HUES64 (cell line): Measurements from ENCODE around the gene CENPL.
"Not testable (repeated sequence)": the region's sequence is repeated elsewhere in the genome, so short reads cannot be mapped to it uniquely, and the experiment has no call there.

Source experiments
- H3K27ac ChIP-seq: 2 replicates; pipeline ENCODE4 v1.7.0; 2013; ENCODE audit warnings: low read depth, low read length, inconsistent platforms
- H3K27me3 ChIP-seq: 2 replicates; pipeline ENCODE4 v1.6.1; 2013; ENCODE audit warnings: mild to moderate bottlenecking, low read length; ENCODE audit not compliant: insufficient read depth
- H3K36me3 ChIP-seq: 2 replicates; pipeline ENCODE4 v1.6.1; 2013; ENCODE audit warnings: mild to moderate bottlenecking, low read length; ENCODE audit not compliant: insufficient read depth
- H3K4me1 ChIP-seq: 2 replicates; pipeline ENCODE4 v1.6.1; 2013; ENCODE audit warnings: mild to moderate bottlenecking, low read length, moderate library complexity; ENCODE audit not compliant: insufficient read depth
- H3K4me3 ChIP-seq: 2 replicates; pipeline ENCODE4 v1.5.1; 2013; ENCODE audit warnings: mild to moderate bottlenecking, low read length, moderate library complexity
- H3K9ac ChIP-seq: 2 replicates; pipeline ENCODE4 v1.6.1; 2013; ENCODE audit warnings: mild to moderate bottlenecking, low read depth, low read length
- H3K9me3 ChIP-seq: 2 replicates; pipeline ENCODE4 v1.6.1; 2013; ENCODE audit warnings: low read depth, low read length; ENCODE audit not compliant: insufficient read depth
- WGBS: fragments of 150-250, 120-280 bp; methylation state at CpG from one replicate; pipeline ENCODE4 v1.1.7; 2013; ENCODE audit warnings: missing lambda C conversion rate; 5-methylcytosine and 5-hydroxymethylcytosine counted together

CENPL gene

GRCh38 chr1:173789841-173790240, 34.8 kb downstream of the CENPL start:
- no peaks in the 10 kb centered on the region for H3K9me3 ChIP-seq
- no peak overlapping the region for H3K27ac ChIP-seq
- H3K4me3 ChIP-seq = no peak overlapping the region
- H3K27me3 ChIP-seq = no peaks in the 10 kb centered on the region
- H3K9ac ChIP-seq = no peak overlapping the region
- H3K36me3 ChIP-seq = peaks cover 26% of the 10 kb centered on the region
- H3K4me1 ChIP-seq = no peaks in the 10 kb centered on the region
- WGBS = 100% methylated on average over 2 of the region's 2 CpGs

- H3K4me3 ChIP-seq = no peak overlapping the region
- no peaks in the 10 kb centered on the region for H3K4me1 ChIP-seq
- H3K9me3 ChIP-seq = no peaks in the 10 kb centered on the region
- 100% methylated on average over 6 of the region's 7 CpGs for WGBS
- no peak overlapping the region for H3K9ac ChIP-seq
- no peak overlapping the region for H3K27ac ChIP-seq
- peaks cover 48% of the 10 kb centered on the region for H3K36me3 ChIP-seq
- H3K27me3 ChIP-seq = no peaks in the 10 kb centered on the region
Observed at GRCh38 chr1:173784997-173785396, 39.7 kb downstream of the CENPL start.

GRCh38 chr1:173779936-173780335, 44.7 kb downstream of the CENPL start:
- H3K9ac ChIP-seq = no peak overlapping the region
- H3K9me3 ChIP-seq = no peaks in the 10 kb centered on the region
- peaks cover 59% of the 10 kb centered on the region for H3K36me3 ChIP-seq
- WGBS = 97% methylated on average over 3 of the region's 4 CpGs
- no peaks in the 10 kb centered on the region for H3K4me1 ChIP-seq
- H3K27ac ChIP-seq = no peak overlapping the region
- no peak overlapping the region for H3K4me3 ChIP-seq
- no peaks in the 10 kb centered on the region for H3K27me3 ChIP-seq

DNA sequence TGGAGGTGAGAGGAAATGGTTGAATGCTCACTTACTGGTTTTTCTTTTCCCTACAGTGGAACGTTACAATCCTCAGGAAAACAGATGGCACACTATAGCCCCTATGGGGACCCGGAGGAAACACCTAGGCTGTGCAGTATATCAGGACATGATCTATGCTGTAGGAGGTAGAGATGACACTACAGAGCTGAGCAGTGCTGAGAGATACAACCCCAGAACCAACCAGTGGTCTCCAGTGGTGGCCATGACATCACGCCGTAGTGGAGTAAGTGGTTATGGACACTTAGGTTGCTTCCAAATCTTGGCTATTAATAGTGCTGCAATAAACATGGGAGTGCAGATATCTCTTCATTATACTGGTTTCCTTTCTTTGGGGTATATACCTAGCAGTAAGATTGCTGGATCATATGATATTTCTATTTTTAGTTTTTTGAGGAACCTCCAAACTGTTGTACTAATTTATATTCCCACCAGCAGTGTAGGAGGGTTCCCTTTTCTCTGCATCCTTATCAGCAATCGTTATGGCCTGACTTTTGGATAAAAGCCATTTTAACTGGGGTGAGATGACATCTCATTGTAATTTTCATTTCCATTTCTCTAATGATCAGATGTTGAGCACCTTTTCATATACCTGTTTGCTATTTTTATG, 49.0 kb downstream of the CENPL start:
- H3K4me1 ChIP-seq = no peaks in the 10 kb centered on the region
- H3K27me3 ChIP-seq = no peaks in the 10 kb centered on the region
- H3K9ac ChIP-seq = no peak overlapping the region
- H3K36me3 ChIP-seq = peaks cover 27% of the 10 kb centered on the region
- no peak overlapping the region for H3K27ac ChIP-seq
- WGBS = 97% methylated on average over 5 of the region's 5 CpGs
- H3K4me3 ChIP-seq = no peak overlapping the region
- H3K9me3 ChIP-seq = no peaks in the 10 kb centered on the region

GRCh38 chr1:173771560-173771959, 53.1 kb downstream of the CENPL start:
- H3K27me3 ChIP-seq = no peaks in the 10 kb centered on the region
- no peak overlapping the region for H3K9ac ChIP-seq
- H3K27ac ChIP-seq = no peak overlapping the region
- peaks cover 24% of the 10 kb centered on the region for H3K36me3 ChIP-seq
- no peaks in the 10 kb centered on the region for H3K4me1 ChIP-seq
- no peak overlapping the region for H3K4me3 ChIP-seq
- 100% methylated on average over 1 of the region's 1 CpG for WGBS
- no peaks in the 10 kb centered on the region for H3K9me3 ChIP-seq

DNA sequence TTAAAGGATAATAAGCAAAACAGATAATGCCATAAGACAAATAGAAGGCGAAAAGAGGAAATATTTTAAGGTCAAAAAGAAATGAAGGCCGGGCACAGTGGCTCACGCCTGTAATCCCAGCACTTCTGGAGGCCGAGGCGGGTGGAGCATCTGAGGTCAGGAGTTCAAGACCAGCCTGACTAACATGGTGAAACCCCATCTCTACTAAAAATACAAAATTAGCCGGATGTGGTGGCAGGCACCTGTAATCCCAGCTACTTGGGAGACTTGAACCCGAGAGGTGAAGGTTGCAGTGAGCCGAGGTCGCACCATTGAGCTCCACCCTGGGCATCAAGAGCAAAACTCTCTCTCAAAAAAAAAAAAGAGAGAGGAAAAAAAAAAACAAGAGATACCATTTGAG, 54.4 kb downstream of the CENPL start:
- not testable (repeated sequence) for H3K4me1 ChIP-seq
- peaks cover 15% of the 10 kb centered on the region for H3K36me3 ChIP-seq
- 95% methylated on average over 9 of the region's 9 CpGs for WGBS

GRCh38 chr1:173768827-173769226, 55.9 kb downstream of the CENPL start:
- Histone ChIP-seq H3K9me3 (peaks cover 7% of the 10 kb centered on the region), H3K27me3 (no peaks in the 10 kb centered on the region), H3K4me1 (no peaks in the 10 kb centered on the region), H3K9ac (no peak overlapping the region), H3K36me3 (peaks cover 10% of the 10 kb centered on the region; the same call in 1 of the 2 replicates), H3K27ac (no peak overlapping the region), H3K4me3 (no peak overlapping the region)
- 89% methylated on average over 3 of the region's 3 CpGs for WGBS

More for the DNA sequence above, 54.4 kb downstream of the CENPL start:
- H3K9me3 ChIP-seq, H3K27me3 ChIP-seq, H3K4me3 ChIP-seq, H3K27ac ChIP-seq, H3K9ac ChIP-seq: not testable (repeated sequence)

DNA sequence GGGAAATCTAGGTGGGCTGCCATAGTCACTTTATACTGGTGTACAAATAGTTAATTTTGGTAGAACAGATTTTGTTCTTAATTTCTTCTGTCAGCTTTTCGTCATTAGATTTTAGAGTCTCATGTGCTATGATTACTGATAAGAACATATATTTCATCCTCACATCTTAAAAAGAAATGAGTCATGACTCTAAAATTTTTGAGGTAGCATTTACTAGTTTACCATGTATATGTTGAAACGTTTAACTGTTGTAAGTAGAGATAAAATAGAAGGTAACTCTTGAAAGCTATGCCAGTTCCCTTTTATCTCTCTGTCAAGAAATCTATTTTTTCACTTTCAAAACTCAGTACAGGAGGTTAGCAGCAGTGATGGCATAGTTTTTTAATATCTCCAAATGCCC, 56.5 kb downstream of the CENPL start:
- H3K27me3 ChIP-seq = no peaks in the 10 kb centered on the region
- H3K9me3 ChIP-seq = peaks cover 11% of the 10 kb centered on the region
- 80% methylated on average over 1 of the region's 2 CpGs for WGBS
- no peak overlapping the region for H3K27ac ChIP-seq
- peaks cover 10% of the 10 kb centered on the region; the same call in 1 of the 2 replicates for H3K36me3 ChIP-seq
- H3K9ac ChIP-seq = no peak overlapping the region
- H3K4me3 ChIP-seq = no peak overlapping the region
- H3K4me1 ChIP-seq = no peaks in the 10 kb centered on the region

DNA sequence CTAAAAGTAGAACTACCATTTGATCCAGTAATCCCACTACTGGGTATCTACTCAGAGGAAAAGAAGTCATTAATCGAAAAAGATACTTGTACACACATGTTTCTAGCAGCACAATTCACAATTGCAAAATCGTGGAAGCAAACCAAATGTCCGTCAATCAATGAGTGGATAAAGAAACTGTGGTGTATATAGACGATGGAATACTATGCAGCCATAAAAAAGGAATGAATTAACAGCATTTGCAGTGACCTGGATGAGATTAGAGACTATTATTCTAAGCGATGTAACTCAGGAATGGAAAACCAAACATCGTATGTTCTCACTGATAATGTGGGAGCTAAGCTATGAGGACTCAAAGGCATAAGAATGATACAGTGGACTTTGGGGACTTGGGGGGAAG, 60.4 kb downstream of the CENPL start:
- Histone ChIP-seq H3K36me3 (peaks cover 12% of the 10 kb centered on the region), H3K9me3 (peaks cover 19% of the 10 kb centered on the region)
- not testable (repeated sequence) for H3K27me3 ChIP-seq, H3K27ac ChIP-seq, H3K9ac ChIP-seq, H3K4me1 ChIP-seq, H3K4me3 ChIP-seq
- WGBS = 96% methylated on average over 6 of the region's 6 CpGs

- H3K9ac ChIP-seq = no peak overlapping the region
- no peaks in the 10 kb centered on the region for H3K4me1 ChIP-seq
- peaks cover 14% of the 10 kb centered on the region; the same call in 1 of the 2 replicates for H3K9me3 ChIP-seq
- H3K4me3 ChIP-seq = no peak overlapping the region
- H3K27ac ChIP-seq = no peak overlapping the region
- no peaks in the 10 kb centered on the region for H3K27me3 ChIP-seq
- H3K36me3 ChIP-seq = peaks cover 44% of the 10 kb centered on the region
- 87% methylated on average over 5 of the region's 5 CpGs for WGBS
Observed at GRCh38 chr1:173758980-173759379, 65.7 kb downstream of the CENPL start.

DNA sequence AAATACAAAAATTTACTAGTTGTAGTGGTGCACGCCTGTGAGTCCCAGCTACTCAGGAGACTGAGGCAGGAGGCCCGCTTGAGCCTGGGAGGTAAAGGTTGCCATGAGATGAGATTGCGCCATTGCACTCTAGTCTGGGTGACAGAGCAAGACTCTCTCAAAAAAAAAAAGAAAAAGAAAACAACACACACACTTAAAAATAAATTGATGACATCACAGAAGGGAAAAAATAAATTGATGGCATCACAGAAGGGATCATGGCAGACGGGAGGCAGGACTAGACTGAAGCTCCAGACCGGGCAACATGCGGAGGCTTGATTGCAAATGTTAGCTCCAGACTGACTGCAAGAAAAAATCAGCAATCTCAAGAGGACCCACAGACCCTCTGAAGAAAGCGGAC, 66.6 kb downstream of the CENPL start:
- no peaks in the 10 kb centered on the region for H3K4me1 ChIP-seq
- no peak overlapping the region for H3K4me3 ChIP-seq
- peaks cover 44% of the 10 kb centered on the region for H3K36me3 ChIP-seq
- H3K9ac ChIP-seq = no peak overlapping the region
- H3K9me3 ChIP-seq = peaks cover 8% of the 10 kb centered on the region; the same call in 1 of the 2 replicates
- WGBS = 95% methylated on average over 6 of the region's 7 CpGs
- no peaks in the 10 kb centered on the region for H3K27me3 ChIP-seq
- H3K27ac ChIP-seq = no peak overlapping the region

DNA sequence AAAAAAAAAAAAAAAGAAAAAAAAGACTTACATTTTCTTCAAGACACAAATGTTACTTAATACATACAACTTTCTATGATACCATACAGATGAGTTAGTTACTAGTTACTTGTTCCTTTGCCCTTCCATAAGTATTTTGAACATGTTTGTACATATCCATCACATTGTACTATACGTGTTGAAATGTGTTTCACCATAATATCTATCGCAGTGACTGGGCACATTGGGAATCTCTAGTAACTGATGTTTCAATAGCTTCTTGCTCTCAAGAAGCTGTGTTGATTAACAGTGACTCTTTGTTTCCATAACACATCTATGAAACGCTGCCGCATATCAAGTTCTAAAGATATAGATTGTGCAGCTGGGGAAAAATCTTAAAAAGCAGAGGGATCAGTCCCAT, 67.0 kb downstream of the CENPL start:
- H3K27ac ChIP-seq = no peak overlapping the region
- H3K9me3 ChIP-seq = peaks cover 6% of the 10 kb centered on the region; the same call in 1 of the 2 replicates
- H3K4me1 ChIP-seq = no peaks in the 10 kb centered on the region
- WGBS = 96% methylated on average over 4 of the region's 4 CpGs
- no peaks in the 10 kb centered on the region for H3K27me3 ChIP-seq
- H3K36me3 ChIP-seq = peaks cover 44% of the 10 kb centered on the region
- H3K9ac ChIP-seq = no peak overlapping the region
- H3K4me3 ChIP-seq = no peak overlapping the region
